ENCODE data around the gene CXCR3. TPM values are rescaled to one million over a fixed set of nuclear protein-coding genes. Genes with fewer than 3 reads are reported as not detected.

The CXCR3 gene
- total and polyA plus RNA-seq, 10 of the 15 experiments (the other 5 are each of a cell fraction or from before 2014, with no cell fraction given): 1.4 to 48.2 (median 15.7) TPM

- no peaks in the 10 kb centered on the region for H3K36me3 ChIP-seq (ENCODE audit: control insufficient read depth in 2 of 2, insufficient read depth in 2 of 2, low read length in 1 of 2)
- intact Hi-C loops (cut with micrococcal nuclease; ENCODE audit: unreplicated experiment): no loop called here
- H3K4me2 ChIP-seq (ENCODE audit: control insufficient read depth, insufficient read depth): no peak overlapping the region
- H3K4me1 ChIP-seq (ENCODE audit: control insufficient read depth, insufficient read depth, low read length): peaks cover 40% of the 10 kb centered on the region
- H2AFZ ChIP-seq (ENCODE audit: control insufficient read depth, low read depth, low read length): no peak overlapping the region
- 56% methylated on average over 14 of the region's 14 CpGs for WGBS (ENCODE audit: insufficient coverage, insufficient replicate concordance, low lambda C conversion rate, missing lambda C conversion rate)
- no peak overlapping the region for H3K9ac ChIP-seq (ENCODE audit: control insufficient read depth, insufficient read depth, low read length)
- RAD21 ChIA-PET (ENCODE audit: unreplicated experiment): no interaction called here
- CTCF ChIA-PET: no interaction called here
- no peak for TF ChIP-seq CEBPZ (IDR thresholded peaks at IDR 0.05; ENCODE audit: low read depth, low read length)
- no peak for TF ChIP-seq STAT1 (conservative IDR thresholded peaks at IDR 0.05)
- TF ChIP-seq RAD21 (IDR thresholded peaks at IDR 0.05; ENCODE audit: insufficient read depth, low read depth, low read length): no peak
- no peak for TF ChIP-seq USF2 (IDR thresholded peaks at IDR 0.05; ENCODE audit: borderline replicate concordance, low read depth, low read length)
- no peak for TF ChIP-seq NR2C1 (IDR thresholded peaks at IDR 0.05)
- no peak for TF ChIP-seq TCF3 (IDR thresholded peaks at IDR 0.05; ENCODE audit: borderline replicate concordance, insufficient read depth, low read depth, low read length)
- no peak for TF ChIP-seq RAD51 (IDR thresholded peaks at IDR 0.05)
- no peak for TF ChIP-seq NKRF (conservative IDR thresholded peaks at IDR 0.05)
- TF ChIP-seq CBX3 (IDR thresholded peaks at IDR 0.05; ENCODE audit: borderline replicate concordance, low read depth): no peak
- TF ChIP-seq NFYA (IDR thresholded peaks at IDR 0.05; ENCODE audit: borderline replicate concordance, low read depth, low read length): no peak
- no peak for TF ChIP-seq MYC (IDR thresholded peaks at IDR 0.05; ENCODE audit: insufficient read depth, insufficient read length, insufficient replicate concordance, low read length, severe bottlenecking)
- no peak for TF ChIP-seq ZNF207 (IDR thresholded peaks at IDR 0.05; ENCODE audit: borderline replicate concordance)
- in situ Hi-C loops (cut with MboI): no loop called here
- no peak for ATAC-seq
- H4K20me1 ChIP-seq (ENCODE audit: control insufficient read depth, insufficient read depth): no peaks in the 10 kb centered on the region
- POLR2A ChIA-PET: no interaction called here
- H3K9me3 ChIP-seq (replicated peaks; ENCODE audit: control insufficient read depth, insufficient read depth, low read length): no peaks in the 10 kb centered on the region; the same call in 2 of the 3 replicates
- no TSS peak for BruUV-seq (replicated peaks)
- H3K4me3 ChIP-seq: no peak overlapping the region
- no peak for DNase-seq (ENCODE audit: low read depth, low spot score)
- SMC1A ChIA-PET (ENCODE audit: uncharacterized antibody, unreplicated experiment): no interaction called here
- no peaks in the 10 kb centered on the region for H3K27me3 ChIP-seq (replicated peaks in 1 of 2; ENCODE audit: control insufficient read depth in 2 of 2, insufficient read depth in 2 of 2, low read length in 1 of 2)
- FAIRE-seq: no peak
- peak overlapping the region; percentile 9; the same call in 1 of the 2 replicates for H3K27ac ChIP-seq (ENCODE audit: control insufficient read depth, insufficient read depth)
- H3K79me2 ChIP-seq (ENCODE audit: control insufficient read depth, insufficient read depth, low read length): no peaks in the 10 kb centered on the region
Observed at GRCh38 chrX:71627588-71628404, 9.5 kb upstream of the CXCR3 start.
